Frontal cortex (tissue), 4 donors: ENCODE data around the gene G6PD. TPM values are rescaled to one million over a fixed set of nuclear protein-coding genes. Genes with fewer than 3 reads are reported as not detected.
A peak's percentile ranks its signal among the peaks of the same experiment; 100 is the strongest.
"Not testable (repeated sequence)": the region's sequence is repeated elsewhere in the genome, so short reads cannot be mapped to it uniquely, and the experiment has no call there.

ENCODE experiments used
- DNase-seq, 2 donors: peaks; one replicate each; pipeline ENCODE4 v3.0.0; 2012; ENCODE audit warnings: low spot score in 2 of 2
- FAIRE-seq: peaks from 2 replicates; lab custom pipeline; 2012; peaks lifted over from hg19 to GRCh38; lab: Jason Lieb, UNC
- total RNA-seq: library from RNA; depleted of rRNA; stranded (reverse); fragments of >200 nt; gene quantifications from one replicate; pipeline ENCODE4 v1.2.3, GENCODE V29; 2014
- donor health status: control.
- donor health status: control.
- donor health status: control.

The G6PD gene
- 16.3 TPM for total RNA-seq

DNA sequence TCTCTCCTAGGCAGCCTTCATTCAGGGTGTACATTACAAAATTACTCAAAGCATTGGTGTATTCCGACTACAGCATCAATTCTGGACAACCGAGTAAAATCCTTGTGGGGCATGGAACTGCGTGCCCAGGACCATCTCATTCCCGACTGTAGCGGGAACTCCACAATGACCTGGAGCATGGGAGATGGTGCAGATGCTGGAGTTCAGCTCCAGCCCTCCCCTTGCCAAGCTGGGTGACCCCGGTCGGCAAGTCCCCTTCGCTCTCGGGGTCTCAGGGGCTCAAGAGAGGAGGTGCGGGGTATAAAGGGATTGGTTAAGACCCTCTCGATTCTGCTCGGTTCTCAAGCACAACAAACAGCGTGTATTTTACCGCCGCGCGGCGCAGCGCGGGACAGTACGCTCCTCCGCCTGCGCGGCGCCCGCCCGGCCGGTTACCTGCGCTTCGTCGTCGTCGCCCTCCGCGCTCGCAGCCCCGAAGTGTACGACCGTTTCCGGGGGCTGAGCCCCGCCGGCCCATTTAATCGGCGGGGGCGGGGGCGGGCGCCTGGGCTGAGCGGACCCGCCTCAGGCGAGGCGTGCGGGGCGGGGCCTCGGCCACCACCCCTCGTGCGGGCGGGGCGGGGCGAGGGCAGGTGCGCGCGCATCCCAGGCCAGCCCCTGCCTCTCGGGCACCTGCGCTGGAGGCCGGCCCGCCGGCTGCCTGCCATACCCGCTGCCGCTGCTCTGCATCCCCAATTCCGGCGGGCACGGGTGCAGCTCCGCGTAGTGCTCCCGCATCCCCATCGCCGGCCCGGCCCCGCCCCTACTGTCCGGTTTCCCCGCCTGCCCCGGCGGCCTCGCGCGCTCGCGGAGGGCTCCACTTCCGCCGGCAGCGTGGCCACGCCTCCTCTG lies at the start of gene G6PD:
G6PD (minus strand) TSS at position 493 of the 891 bp plus-strand sequence. CDS start 691 bp downstream, outside the sequence.
- peak; percentile 80 to 87 for DNase-seq

DNA sequence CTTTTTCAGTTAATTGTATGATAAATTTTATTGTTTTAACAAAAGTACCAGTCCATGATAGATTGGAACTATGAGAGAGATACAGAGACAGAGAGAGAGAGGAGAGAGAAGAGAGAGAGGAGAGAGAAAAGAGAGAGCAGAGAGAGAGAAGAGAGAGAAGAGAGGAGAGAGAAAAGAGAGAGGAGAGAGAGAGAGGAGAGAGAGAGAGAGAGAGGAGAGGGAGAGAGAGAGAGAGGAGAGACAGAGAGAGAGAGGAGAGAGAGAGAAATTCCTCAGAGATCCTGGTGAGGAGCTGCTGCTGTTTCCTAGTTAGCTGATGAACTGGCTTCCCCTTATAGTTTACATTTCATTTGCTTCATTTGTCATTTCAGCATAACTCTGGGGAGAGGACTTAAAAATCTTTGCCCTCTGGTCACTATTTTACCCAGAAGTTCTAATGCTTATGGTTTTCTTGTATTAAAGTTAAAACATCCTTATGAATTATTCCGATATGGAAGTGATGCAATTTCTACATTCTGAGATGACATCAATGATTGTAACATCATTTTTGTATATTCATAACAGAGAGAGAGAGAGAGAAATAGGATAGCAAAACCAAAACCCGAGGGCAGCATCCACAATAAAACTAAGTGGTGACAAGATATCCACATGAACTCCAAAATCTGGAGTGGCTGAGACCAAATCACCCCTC lies 49.1 kb upstream of the G6PD start:
- DNase-seq = no peak
- FAIRE-seq = no peak

More for the DNA sequence above, at the start of gene G6PD:
- no peak for FAIRE-seq

DNA sequence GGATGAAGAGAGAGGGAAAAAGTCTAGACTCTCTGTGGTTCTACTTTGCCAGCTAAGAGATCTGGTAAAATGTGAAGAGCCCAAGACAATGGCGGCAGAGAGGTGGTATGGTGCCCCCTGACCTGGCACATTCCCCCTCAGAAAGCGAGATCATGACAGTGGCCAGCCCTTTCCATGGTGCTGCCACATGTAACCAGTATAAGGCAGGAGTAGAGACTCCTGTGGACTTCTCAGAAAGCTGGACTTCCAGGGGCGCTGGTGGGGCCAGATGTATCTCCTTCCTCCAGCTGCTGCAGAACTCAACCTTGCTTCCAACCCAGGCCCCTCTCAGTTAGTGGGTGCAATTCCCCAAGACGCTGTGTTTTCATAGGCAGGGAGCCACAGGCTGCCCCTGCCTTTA lies 47.8 kb upstream of the G6PD start:
- FAIRE-seq = no peak
- no peak for DNase-seq

DNA sequence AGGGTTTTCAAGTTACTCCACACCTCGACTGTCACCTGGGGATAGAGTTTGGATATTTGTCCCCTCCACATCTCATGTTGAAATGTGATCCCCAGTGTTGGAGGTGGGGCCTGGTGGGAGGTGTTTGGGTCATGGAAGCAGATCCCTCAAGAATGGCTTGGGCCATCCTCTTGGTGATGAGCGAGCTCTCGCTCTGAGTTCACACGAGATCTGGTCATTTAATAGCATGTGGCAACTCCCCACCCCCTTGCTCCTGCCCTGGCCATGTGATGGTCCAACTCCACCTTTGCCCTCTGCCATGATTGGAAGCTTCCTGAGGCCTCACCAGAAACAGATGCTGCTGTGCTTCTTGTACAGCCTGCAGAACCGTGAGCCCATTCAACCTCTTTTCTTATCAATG lies 46.6 kb upstream of the G6PD start:
- DNase-seq (no peak), FAIRE-seq (no peak)

DNA sequence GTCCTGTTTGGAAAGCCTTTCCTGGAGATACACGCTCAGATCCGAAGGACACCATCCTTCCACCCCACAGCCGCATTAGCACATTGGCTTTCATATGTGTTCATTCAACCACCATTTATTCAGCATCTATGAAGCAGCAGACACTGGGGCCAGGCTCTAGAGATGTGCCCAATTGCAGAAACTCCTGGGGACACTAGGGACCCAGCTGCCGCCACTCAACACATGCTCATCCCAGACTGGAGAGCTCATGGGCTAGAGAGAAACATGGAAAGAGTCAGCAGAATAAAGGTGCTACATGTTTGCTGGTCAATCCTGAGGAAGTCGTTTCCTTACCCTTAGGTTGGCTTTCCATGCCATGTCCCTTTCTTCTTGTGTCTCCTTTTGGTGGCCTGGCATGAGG lies 45.9 kb upstream of the G6PD start:
- no peak for FAIRE-seq
- DNase-seq = no peak

DNA sequence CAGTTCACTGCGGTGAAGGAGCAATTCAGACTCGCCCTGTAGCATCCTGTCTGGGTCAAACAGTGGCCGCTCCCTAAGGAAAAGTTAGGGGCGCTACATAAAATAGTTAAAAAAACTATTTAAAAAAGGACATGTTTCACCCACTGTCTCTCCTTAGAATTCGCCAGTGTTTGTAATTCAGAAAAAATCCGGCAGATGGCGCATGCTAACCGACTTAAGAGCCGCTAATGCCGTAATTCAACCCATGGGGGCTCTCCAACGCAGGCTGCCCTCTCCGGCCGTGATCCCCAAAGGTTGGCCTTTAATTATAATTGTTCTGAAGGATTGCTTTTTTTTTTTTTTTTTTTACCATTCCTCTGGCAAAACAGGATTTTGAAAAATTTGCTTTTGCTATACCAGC lies 43.8 kb upstream of the G6PD start:
- not testable (repeated sequence) for DNase-seq
- peak; percentile 86 for FAIRE-seq

DNA sequence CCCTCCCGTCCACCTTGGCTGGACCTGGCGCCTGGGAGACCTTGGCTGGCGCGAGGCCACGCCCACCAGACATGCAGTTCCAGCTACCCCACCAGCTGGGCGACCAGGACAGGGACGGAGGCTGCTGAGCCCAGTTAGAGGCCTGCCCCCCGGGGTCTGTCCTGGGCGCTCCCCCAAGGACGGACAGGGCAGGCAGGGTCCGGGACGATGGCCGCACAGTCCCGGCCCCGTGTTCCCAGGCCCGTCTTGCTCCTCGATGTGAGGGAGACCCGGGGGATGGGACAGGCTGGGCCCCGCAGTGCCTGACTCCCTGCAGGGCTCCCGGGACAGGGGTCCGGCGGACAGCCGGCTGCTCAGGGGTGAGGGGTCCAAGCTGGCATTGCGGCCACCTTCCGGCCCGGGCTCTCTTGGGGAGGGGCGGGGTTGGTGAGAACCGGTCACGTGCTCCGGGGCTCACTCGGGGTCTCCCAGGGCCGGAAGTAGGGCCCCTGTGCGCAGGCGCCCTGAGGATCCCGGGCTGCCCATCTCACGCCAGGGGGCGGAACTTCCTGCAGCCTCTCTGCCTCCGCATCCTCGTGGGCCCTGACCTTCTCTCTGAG lies 38.0 kb upstream of the G6PD start, which contains the start of gene CTAG1A:
CTAG1A (plus strand) TSS at position 549 of the 599 bp plus-strand sequence. CDS start 74 bp downstream, outside the sequence.
- FAIRE-seq, DNase-seq: not testable (repeated sequence)

DNA sequence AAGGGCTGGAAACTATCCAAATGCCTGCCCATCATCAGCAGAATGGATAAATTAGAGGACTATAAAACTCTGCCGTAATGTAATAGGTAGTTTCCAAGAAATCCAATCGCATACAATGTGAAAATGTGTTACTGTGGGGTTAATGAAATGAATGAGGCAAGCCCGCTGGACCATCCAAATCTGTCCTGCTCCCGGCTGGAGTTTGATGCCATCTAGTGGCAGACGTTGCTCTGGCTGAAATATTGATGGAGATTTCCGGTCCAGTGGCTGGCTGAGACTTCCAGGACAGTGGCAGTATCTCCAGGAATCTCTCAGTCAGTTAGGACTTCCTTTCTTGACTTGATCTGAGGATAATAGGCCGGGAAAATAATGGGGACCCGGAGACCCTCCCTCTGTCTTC lies 36.3 kb upstream of the G6PD start:
- DNase-seq, FAIRE-seq: not testable (repeated sequence)

DNA sequence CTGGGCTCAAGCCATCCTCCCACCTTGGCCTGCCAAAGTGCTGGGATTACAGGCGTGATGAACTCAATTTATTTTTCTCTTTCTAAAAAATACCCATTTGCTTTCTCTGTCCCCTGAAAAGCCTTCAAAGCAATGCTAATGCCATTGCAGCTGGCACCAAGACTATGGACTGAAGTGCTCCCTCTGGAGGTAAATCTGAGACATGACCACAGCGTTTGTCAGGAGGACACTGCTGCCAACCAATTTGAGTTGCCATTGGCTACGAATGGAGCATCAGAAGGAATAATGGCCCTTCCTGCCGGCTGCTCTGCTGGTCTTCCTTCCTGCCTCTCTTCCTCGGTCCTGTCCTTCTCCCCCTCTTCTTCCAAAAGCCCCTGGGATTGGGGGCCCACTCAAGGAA lies 28.4 kb upstream of the G6PD start:
- not testable (repeated sequence) for FAIRE-seq, DNase-seq

DNA sequence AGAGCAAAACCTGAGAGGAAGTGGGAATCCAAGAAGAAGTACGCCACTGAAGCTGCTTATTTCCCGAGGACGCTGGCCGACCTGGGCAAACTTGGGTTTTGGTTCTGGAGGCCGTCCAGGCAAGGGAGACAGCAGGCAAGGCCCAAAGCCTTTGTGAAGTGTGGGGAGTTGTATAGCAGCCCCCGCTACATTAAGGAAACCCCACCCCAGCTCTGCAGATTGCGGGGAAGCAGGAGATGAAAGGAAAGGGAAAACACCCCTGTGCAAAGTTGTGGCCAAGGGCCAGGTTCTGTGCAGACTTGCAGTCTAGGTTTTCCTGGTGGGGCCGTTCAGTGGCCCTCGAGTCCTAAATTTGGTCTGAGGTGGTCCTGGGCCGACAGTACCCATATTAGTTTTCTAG lies 26.4 kb upstream of the G6PD start:
- not testable (repeated sequence) for DNase-seq, FAIRE-seq

DNA sequence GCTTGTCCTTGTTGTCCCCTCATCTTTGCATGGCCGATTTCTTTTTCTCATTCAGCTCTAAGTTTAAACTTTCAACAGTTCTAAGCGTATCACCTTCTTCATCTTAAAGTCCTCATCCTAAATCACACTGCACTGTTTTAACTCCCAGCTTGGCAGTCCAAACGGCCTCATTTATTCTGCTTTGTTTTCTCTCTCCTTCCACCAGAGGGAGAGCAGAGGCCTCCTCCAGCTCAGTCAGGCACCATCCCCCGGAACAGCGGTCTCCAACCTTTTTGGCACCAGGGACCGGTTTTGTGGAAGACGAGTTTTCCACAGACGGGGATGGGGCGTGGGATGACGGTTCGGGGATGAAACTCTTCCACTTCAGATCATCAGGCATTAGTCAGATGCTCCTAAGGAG lies 23.7 kb upstream of the G6PD start:
- DNase-seq, FAIRE-seq: not testable (repeated sequence)

DNA sequence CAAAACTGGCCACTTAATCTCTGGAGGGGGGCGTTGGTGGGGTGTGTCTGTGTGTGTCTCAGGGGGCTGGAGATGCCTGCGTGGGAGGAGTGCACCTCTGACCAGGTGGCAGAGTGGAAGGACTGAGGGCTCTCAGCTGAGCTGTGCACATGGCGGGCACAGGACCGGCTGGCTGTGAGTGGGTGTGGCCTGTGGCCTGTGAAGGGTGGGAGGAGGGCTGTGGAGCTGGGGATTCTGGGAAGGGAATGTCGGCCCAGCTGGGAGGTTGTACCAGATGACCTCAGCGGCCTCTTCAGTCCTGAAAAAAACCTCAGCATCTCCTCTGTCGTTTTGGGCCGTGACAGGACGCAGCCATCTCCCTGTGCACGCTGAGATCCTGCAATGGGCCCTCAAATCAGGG lies 15.6 kb upstream of the G6PD start:
- not testable (repeated sequence) for DNase-seq, FAIRE-seq

DNA sequence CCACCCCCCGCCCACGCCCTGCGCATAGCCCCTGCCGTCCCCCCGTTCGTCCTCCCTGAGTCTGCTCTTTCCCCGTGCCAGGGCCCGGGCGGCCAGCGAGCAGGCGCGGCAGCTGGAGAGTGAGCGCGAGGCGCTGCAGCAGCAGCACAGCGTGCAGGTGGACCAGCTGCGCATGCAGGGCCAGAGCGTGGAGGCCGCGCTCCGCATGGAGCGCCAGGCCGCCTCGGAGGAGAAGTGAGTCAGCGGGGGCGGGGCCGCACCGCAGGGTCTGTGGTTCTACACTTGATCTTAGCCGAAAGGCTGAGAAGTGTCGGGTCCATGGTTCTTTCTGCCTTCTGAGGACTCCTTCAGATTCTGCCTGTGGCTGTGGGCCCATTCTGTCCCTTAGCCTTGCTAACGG lies 13.7 kb upstream of the G6PD start:
- FAIRE-seq, DNase-seq: not testable (repeated sequence)

DNA sequence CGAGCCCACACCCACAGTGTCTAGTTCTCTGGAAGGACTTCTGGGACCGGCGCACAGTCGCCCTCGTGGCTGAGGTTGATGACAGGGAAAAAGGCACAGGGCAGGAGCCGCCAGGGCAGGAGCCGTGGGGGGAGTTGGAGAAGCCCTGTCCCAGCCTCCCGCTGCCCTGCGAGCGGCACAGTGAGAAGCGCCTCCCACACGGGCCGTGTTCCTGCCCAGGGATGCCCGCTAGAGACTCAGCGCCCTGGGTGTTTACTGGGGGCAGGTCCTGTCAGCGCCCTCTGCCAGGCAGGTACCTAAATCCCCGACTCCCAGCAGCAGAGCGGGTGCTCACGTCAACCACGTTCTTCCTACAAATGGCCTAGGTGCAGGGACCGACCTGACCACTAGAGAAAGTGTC lies 12.2 kb upstream of the G6PD start:
- DNase-seq = not testable (repeated sequence)

DNA sequence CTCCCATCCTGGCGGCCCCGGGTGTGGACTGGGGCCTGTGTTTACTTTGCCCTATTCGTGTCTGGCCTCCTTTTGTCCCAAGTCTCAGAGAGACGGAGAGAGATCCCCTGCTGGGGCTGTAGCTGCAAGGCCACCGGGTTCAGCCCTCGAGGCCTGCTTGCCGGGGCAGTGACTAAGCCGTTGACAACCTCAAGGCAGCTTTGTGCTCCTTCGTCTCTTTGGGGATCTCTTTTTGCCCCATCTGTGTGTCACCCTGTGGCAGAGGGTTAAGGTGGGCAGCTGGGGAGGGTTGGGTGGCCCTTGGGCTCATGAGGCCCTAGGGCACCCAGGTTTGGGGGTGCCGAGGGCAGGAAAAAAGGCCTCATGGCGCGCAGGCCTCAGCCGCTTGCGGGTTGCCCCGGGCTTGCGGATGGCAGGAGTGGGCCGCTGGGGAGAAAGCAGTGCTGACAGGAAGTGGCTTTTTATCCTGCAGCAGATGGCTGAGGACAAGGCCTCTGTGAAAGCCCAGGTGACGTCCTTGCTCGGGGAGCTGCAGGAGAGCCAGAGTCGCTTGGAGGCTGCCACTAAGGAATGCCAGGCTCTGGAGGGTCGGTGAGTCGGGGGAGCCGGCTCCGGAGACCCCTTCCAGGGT lies 11.5 kb upstream of the G6PD start:
- not testable (repeated sequence) for DNase-seq, FAIRE-seq

More for the DNA sequence above, 12.2 kb upstream of the G6PD start:
- not testable (repeated sequence) for FAIRE-seq

DNA sequence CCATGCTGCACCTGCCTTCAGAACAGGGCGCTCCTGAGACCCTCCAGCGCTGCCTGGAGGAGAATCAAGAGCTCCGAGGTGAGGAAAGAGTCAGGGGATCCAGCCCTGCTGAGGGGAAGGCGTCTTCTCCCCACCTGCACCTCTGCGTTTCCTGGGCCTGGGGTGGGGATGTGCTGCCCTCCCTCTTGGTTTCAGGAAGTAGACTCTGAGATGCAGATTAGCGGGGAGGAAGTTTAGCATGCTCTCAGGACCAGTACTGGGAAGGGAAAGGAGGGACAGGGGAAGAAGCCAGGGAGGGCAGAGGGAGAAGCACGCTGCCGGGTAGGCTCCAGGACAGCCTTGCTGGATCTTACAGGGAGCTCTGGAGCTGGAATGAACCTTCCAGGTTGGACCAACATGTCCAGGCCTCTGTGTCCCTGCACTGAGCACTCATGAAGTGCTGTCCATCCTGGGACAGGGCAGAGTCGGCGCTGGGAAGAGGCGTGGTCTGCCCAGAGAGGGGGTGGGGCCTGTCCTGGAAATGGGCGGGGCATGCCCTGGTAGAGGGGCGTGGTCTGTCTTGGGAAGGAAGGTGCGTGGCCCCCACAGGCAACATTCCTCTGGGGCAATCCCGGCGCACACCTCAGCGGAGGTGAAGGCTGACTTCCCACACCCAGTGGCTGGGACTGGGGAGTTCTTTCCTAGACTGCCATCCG lies 5.6 kb upstream of the G6PD start:
- not testable (repeated sequence) for FAIRE-seq, DNase-seq

DNA sequence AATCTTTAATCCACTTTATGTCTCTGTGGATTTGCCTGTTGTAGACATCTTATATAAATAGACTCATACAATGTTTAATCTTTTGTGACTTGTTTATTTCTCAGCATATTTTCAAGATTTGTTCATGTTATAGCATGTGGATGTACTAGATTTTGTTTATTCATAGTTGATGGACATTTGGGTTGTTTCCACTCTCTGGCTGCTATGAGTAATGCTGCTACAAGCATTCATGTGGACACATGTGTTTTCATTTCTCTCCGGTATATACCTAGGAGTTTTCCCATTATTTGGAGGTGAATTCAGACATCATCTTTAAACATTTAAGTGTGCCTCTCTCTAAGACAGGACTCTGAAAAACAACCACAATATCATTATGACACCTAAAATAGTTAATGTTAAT lies 3.1 kb upstream of the G6PD start:
- no peak for FAIRE-seq
- DNase-seq = no peak

DNA sequence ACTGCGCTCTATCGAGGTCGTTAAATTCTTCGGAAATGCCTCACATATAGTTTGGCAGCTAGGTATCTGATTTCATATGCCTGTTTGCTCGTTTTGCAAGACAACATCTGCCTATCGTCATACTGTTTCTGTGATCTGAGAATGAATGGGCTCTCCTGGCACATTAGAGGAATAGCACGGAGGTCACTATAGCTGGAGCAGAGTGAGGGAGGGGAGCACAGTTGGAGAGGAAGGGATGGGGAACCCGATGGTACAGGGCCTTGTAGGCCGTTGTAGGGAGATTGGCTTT lies 1.3 kb upstream of the G6PD start:
- DNase-seq (no peak), FAIRE-seq (no peak)

DNA sequence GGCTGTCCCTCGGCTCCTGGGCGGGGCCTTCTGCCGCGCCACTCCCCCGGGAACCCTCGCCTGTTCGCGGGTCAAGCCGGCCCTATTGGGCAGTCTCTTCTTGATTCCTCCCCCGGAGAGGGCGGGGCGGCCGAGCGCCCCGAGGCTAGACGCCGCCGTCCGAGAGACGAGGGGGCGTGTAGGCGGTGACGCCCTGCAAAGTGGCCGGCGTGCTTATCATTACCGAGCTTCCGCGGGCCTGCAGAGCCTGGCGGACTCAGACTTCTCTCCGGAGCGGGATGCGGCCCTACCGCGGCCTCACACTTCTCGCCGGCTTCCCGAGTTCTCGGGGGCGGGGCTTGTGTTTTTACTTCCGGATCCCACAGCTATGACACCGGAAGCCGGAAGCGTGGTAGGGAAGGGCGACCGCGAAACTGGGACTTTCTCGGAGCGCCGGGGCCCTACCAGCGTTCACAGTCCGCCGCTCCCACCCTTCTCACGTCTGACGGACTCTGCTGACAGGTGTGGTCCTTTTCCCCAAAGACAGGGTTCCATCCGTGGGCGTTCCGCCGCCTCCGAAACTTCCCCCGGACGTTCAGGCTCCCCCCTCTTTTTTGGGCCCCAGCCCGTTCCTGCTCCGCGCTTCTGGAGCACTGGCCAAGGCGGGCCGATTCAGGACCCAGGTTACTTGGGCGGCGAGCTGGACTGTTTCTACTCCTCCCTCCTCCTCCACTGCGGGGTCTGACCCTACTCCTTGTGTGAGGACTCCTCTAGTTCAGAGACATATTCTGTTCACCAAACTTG lies 790 bp upstream of the G6PD start, which contains the start of gene IKBKG:
IKBKG (plus strand) TSS at position 376 of the 783 bp plus-strand sequence. CDS start 4,383 bp downstream, outside the sequence.
- no peak for FAIRE-seq
- peak; percentile 93 to 95 for DNase-seq
